Fibroblast of skin of back (primary cell): Measurements from ENCODE around the gene CHD5.

Experiments used
- DNase-seq: peaks from one replicate; pipeline ENCODE4 v3.0.0-alpha.2; 2013

Gene CHD5

GRCh38 chr1:6130596-6130995, 49.5 kb downstream of the CHD5 start:
- no peak for DNase-seq

- DNase-seq, result no peak
These were observed 50.1 kb downstream of the CHD5 start for GRCh38 chr1:6130036-6130435.

GRCh38 chr1:6129313-6129712, 50.8 kb downstream of the CHD5 start:
- DNase-seq, result no peak

GRCh38 chr1:6128276-6129081, 51.6 kb downstream of the CHD5 start:
- DNase-seq, result no peak

GRCh38 chr1:6127587-6128163, 52.4 kb downstream of the CHD5 start:
- DNase-seq, result peak; percentile 63

- DNase-seq, result no peak
These were observed 53.5 kb downstream of the CHD5 start for GRCh38 chr1:6126521-6127067.

- DNase-seq, result no peak
These were observed 54.1 kb downstream of the CHD5 start for GRCh38 chr1:6126028-6126427.

- no peak for DNase-seq
These were observed 54.8 kb downstream of the CHD5 start for GRCh38 chr1:6125366-6125765.

GRCh38 chr1:6124746-6125365, 55.3 kb downstream of the CHD5 start:
- DNase-seq, result no peak

- no peak for DNase-seq
These were observed 55.8 kb downstream of the CHD5 start for GRCh38 chr1:6124341-6124740.

- DNase-seq, result no peak
These were observed 56.3 kb downstream of the CHD5 start for GRCh38 chr1:6123816-6124215.

GRCh38 chr1:6123083-6123482, 57.0 kb downstream of the CHD5 start:
- DNase-seq, result no peak

GRCh38 chr1:6121651-6122370, 58.3 kb downstream of the CHD5 start:
- no peak for DNase-seq

GRCh38 chr1:6121021-6121421, 59.1 kb downstream of the CHD5 start:
- no peak for DNase-seq

GRCh38 chr1:6118415-6118814, 61.7 kb downstream of the CHD5 start:
- peak; percentile 26 for DNase-seq

GRCh38 chr1:6117624-6118023, 62.5 kb downstream of the CHD5 start:
- DNase-seq, result no peak

- DNase-seq, result no peak
These were observed 63.1 kb downstream of the CHD5 start for GRCh38 chr1:6117064-6117463.

GRCh38 chr1:6116137-6116536, 64.0 kb downstream of the CHD5 start:
- peak; percentile 85 for DNase-seq

- no peak for DNase-seq
These were observed 66.4 kb downstream of the CHD5 start for GRCh38 chr1:6113745-6114144.

- no peak for DNase-seq
These were observed 67.0 kb downstream of the CHD5 start for GRCh38 chr1:6113116-6113515.

- DNase-seq, result no peak
These were observed 67.5 kb downstream of the CHD5 start for GRCh38 chr1:6112690-6113005.

- no peak for DNase-seq
These were observed 68.0 kb downstream of the CHD5 start for GRCh38 chr1:6111991-6112689.

- no peak for DNase-seq
These were observed 68.5 kb downstream of the CHD5 start for GRCh38 chr1:6111571-6111970.
